Thyroid gland (tissue), 4 donors: ENCODE data around the gene ZNF79. TPM values are rescaled to one million over a fixed set of nuclear protein-coding genes. Genes with fewer than 3 reads are reported as not detected.
"Not testable (repeated sequence)": the region's sequence is repeated elsewhere in the genome, so short reads cannot be mapped to it uniquely, and the experiment has no call there.

Source experiments
- DNase-seq, 2 donors: peaks; one replicate each; pipeline ENCODE4 v3.0.0-alpha.2; 2019
- H3K27ac ChIP-seq, 3 donors: fragments of 200-600 bp; sonication (generic); 1 replicate in 2 of 3; 2 replicates in 1 of 3; pipeline ENCODE4 v1.5.1; 2016 to 2019; ENCODE audit warnings: mild to moderate bottlenecking in 1 of 3, moderate library complexity in 1 of 3
- H3K27me3 ChIP-seq: fragments of 200-600 bp; sonication (generic); one replicate; pipeline ENCODE4 v1.5.1; 2019
- H3K36me3 ChIP-seq, 2 donors: fragments of 200-600 bp; sonication (generic); one replicate each; pipeline ENCODE4 v1.5.1; 2016 to 2019
- H3K4me1 ChIP-seq, 2 donors: fragments of 200-600 bp; sonication (generic); one replicate each; pipeline ENCODE4 v1.5.1; 2017 to 2019
- H3K4me3 ChIP-seq, 3 donors: fragments of 200-600 bp; sonication (generic); replicated peaks in 1 of 3; 1 replicate in 2 of 3; 2 replicates in 1 of 3; pipeline ENCODE4 v1.5.1; 2016; ENCODE audit warnings: mild to moderate bottlenecking in 1 of 3
- H3K9me3 ChIP-seq: fragments of 200-600 bp; sonication (generic); one replicate; pipeline ENCODE4 v1.5.1; 2017
- CTCF ChIP-seq, 6 experiments: fragments of 200-600 bp in 3 of 6; fragments of 450-650 bp in 3 of 6; sonication (generic) in 3 of 6; IDR thresholded peaks; one replicate each; pipeline ENCODE4 v1.5.1; 2016 to 2019; ENCODE audit warnings: antibody characterized with exemption in 6 of 6, mild to moderate bottlenecking in 2 of 6, inconsistent platforms in 1 of 6, moderate library complexity in 1 of 6
- POLR2A ChIP-seq, 2 donors: fragments of 450-650 bp; IDR thresholded peaks; one replicate each; pipeline ENCODE4 v1.6.1; 2017; ENCODE audit warnings: antibody characterized with exemption in 2 of 2, mild to moderate bottlenecking in 2 of 2, moderate library complexity in 1 of 2
- WGBS, 2 donors: methylation state at CpG; one replicate each; pipeline ENCODE4 v1.1.5; 2017; 5-methylcytosine and 5-hydroxymethylcytosine counted together
- intact Hi-C: fragments of 100-400 bp; cut with DNase I; formaldehyde crosslinking; loops from one replicate; pipeline ENCODE4 v1.15.1; 2023
- total RNA-seq, 4 donors: library from RNA; depleted of rRNA; stranded (reverse); fragments of >200 nt; gene quantifications; one replicate each; pipeline ENCODE4 v1.2.3, GENCODE V29; 2016

The ZNF79 gene
- total RNA-seq, 4 donors from 2014 or later, result 10.6 to 19.4 (median 15.9) TPM

GRCh38 chr9:127457191-127457878 is 33.2 kb downstream of the ZNF79 start:
- DNase-seq, result no peak
- Histone ChIP-seq H3K36me3 (peaks cover 13 to 25% of the 10 kb centered on the region in 2 donors), H3K27ac (no peak overlapping the region), H3K4me1 (peaks cover 5 to 16% of the 10 kb centered on the region in 2 donors), H3K9me3 (no peaks in the 10 kb centered on the region), H3K27me3 (no peaks in the 10 kb centered on the region), H3K4me3 (no peak overlapping the region)
- TF ChIP-seq POLR2A (IDR thresholded peaks at IDR 0.05) (no peak), CTCF (IDR thresholded peaks at IDR 0.05) (no peak)
- intact Hi-C loops, result no loop called here
- WGBS, 2 donors, result 84 to 92% methylated on average over 17 of the region's 17 CpGs

GRCh38 chr9:127458921-127459320 is 34.7 kb downstream of the ZNF79 start:
- Histone ChIP-seq H3K36me3 (peaks cover 25 to 27% of the 10 kb centered on the region in 2 donors), H3K27ac (peak overlapping the region; percentile 29 to 73 (median 49)), H3K9me3 (no peaks in the 10 kb centered on the region), H3K4me1 (peaks cover 0 to 8% of the 10 kb centered on the region in 2 donors), H3K27me3 (no peaks in the 10 kb centered on the region), H3K4me3 (no peak overlapping the region)
- peak; percentile 90 to 93 for DNase-seq
- intact Hi-C loops, result no loop called here
- TF ChIP-seq CTCF (IDR thresholded peaks at IDR 0.05), result no peak
- TF ChIP-seq POLR2A (IDR thresholded peaks at IDR 0.05), result no peak
- 25 to 46% methylated on average over 9 of the region's 9 CpGs for WGBS, 2 donors

GRCh38 chr9:127463382-127463781 is 39.2 kb downstream of the ZNF79 start:
- Histone ChIP-seq H3K36me3 (peaks cover 27 to 28% of the 10 kb centered on the region in 2 donors), H3K4me1 (peaks cover 0 to 8% of the 10 kb centered on the region in 2 donors), H3K9me3 (no peaks in the 10 kb centered on the region), H3K4me3 (no peak overlapping the region), H3K27ac (no peak overlapping the region), H3K27me3 (no peaks in the 10 kb centered on the region)
- TF ChIP-seq POLR2A (IDR thresholded peaks at IDR 0.05), result no peak
- TF ChIP-seq CTCF (IDR thresholded peaks at IDR 0.05), result no peak
- intact Hi-C loops, result no loop called here
- DNase-seq, result no peak
- 81 to 88% methylated on average over 3 of the region's 3 CpGs for WGBS, 2 donors

GRCh38 chr9:127463911-127464310 is 39.7 kb downstream of the ZNF79 start:
- no peak for TF ChIP-seq POLR2A (IDR thresholded peaks at IDR 0.05)
- TF ChIP-seq CTCF (IDR thresholded peaks at IDR 0.05), result no peak
- intact Hi-C loops, result no loop called here
- Histone ChIP-seq H3K4me3 (no peak overlapping the region), H3K4me1 (peaks cover 0 to 4% of the 10 kb centered on the region in 2 donors), H3K27ac (no peak overlapping the region), H3K9me3 (no peaks in the 10 kb centered on the region), H3K36me3 (peaks cover 27 to 28% of the 10 kb centered on the region in 2 donors), H3K27me3 (no peaks in the 10 kb centered on the region)
- 88 to 91% methylated on average over 7 of the region's 7 CpGs for WGBS, 2 donors
- no peak for DNase-seq

- H3K27me3 ChIP-seq, intact Hi-C loops, H3K27ac ChIP-seq, H3K9me3 ChIP-seq, DNase-seq, H3K4me3 ChIP-seq, H3K4me1 ChIP-seq: not testable (repeated sequence)
- peaks cover 15 to 23% of the 10 kb centered on the region in 2 donors for H3K36me3 ChIP-seq
- 95 to 100% methylated on average over 5 of the region's 5 CpGs for WGBS, 2 donors
These were observed 42.3 kb downstream of the ZNF79 start for GRCh38 chr9:127466407-127466917.
